ENCODE data around the gene PUDP.

Gene PUDP

DNA sequence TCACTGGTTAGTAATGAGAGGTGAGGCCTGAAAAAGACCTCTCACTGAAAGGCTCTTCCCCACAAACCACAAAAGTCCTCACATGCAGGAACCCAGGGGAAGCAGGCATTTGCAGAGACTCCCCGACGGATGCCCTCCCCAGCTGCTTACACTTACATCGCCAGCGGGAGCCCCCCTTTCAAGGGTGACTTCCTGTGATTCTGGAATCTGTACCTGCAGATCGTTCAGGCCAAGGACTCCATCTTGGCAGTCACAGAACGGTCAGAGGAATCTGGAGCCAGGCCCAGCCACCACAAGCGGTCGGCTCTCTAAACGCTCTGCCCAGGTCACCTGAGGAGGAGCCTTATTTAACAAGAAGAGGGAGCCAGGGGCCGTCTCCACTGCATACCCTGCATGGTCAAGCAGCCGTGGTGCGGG lies 71.7 kb downstream of the PUDP start:
- no CpG with 5 or more reads among the region's 12 CpGs for WGBS (ENCODE audit: insufficient coverage, insufficient read length)
- H3K27me3 ChIP-seq (ENCODE audit: control insufficient read depth, insufficient read depth, low read length), result no peaks in the 10 kb centered on the region
- H3K9me3 ChIP-seq (ENCODE audit: control insufficient read depth, insufficient read depth, low read length), result no peaks in the 10 kb centered on the region
- H3K4me3 ChIP-seq (ENCODE audit: low read length), result no peak overlapping the region
- no peaks in the 10 kb centered on the region for H3K36me3 ChIP-seq (ENCODE audit: control insufficient read depth, insufficient read depth, low read length)
- H3K27ac ChIP-seq (ENCODE audit: low read length), result no peak overlapping the region
- no peaks in the 10 kb centered on the region for H3K4me1 ChIP-seq (ENCODE audit: control insufficient read depth, insufficient read depth, low read length)
- no peak for DNase-seq (ENCODE audit: low read depth, low spot score)

DNA sequence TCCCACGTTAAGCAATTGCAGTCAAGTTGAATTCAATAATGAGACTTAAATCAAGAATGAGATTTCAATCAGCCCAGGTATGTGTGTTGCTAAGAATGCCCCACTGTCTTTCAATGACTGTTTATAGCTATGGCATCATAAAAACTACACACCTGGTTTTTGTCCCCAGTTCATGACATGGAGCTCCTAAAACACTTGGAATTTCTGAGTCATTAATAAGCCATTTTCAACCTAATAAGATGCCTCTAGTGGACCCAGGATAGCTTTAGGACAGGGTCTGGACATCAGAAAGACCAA lies 73.1 kb downstream of the PUDP start:
- Histone ChIP-seq H3K27me3 (ENCODE audit: control insufficient read depth, insufficient read depth, low read length) (no peaks in the 10 kb centered on the region), H3K36me3 (ENCODE audit: control insufficient read depth, insufficient read depth, low read length) (no peaks in the 10 kb centered on the region), H3K4me3 (ENCODE audit: low read length) (no peak overlapping the region), H3K27ac (ENCODE audit: low read length) (no peak overlapping the region), H3K9me3 (ENCODE audit: control insufficient read depth, insufficient read depth, low read length) (no peaks in the 10 kb centered on the region), H3K4me1 (ENCODE audit: control insufficient read depth, insufficient read depth, low read length) (no peaks in the 10 kb centered on the region)
- WGBS (ENCODE audit: insufficient coverage, insufficient read length), result no CpG with 5 or more reads among the region's 1 CpG
- DNase-seq (ENCODE audit: low read depth, low spot score), result no peak

DNA sequence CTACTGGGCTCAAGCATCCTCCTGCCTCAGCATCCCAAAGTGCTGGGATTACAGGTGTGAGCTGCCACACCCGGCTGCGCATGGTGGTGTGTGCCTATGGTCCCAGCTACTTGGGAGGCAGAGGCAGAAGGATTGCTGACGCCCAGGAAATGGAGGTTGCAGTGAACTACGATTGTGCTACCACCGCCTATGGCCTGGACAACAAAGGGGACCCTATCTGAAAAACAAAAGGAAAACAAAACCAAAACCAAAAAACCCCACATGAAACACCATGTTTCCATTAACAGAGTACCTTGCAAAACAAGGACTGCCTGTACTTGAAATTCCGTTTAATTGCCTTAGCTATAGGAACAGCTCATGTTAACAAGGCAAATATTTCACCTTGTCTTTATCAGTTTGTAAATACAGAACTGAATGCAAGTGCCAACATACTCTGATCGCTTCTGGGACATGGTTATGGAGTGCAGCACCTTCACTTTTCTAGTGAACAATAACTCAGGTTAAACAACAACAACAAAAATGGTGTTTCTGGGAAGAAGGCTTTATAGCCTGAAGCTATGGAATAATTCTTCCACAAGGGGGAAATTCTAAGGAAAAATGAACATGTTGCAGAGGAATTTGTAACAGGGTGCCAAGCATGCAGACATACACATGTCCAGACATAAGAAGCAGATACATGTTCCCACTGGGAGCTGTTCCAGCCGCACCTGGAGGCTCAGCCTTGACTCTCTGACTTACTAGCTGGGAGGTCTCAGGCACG lies 73.6 kb downstream of the PUDP start:
- Histone ChIP-seq H3K27ac (ENCODE audit: low read length) (no peak overlapping the region), H3K36me3 (ENCODE audit: control insufficient read depth, insufficient read depth, low read length) (no peaks in the 10 kb centered on the region), H3K4me1 (ENCODE audit: control insufficient read depth, insufficient read depth, low read length) (no peaks in the 10 kb centered on the region), H3K27me3 (ENCODE audit: control insufficient read depth, insufficient read depth, low read length) (no peaks in the 10 kb centered on the region), H3K9me3 (ENCODE audit: control insufficient read depth, insufficient read depth, low read length) (no peaks in the 10 kb centered on the region), H3K4me3 (ENCODE audit: low read length) (no peak overlapping the region)
- no CpG with 5 or more reads among the region's 9 CpGs for WGBS (ENCODE audit: insufficient coverage, insufficient read length)
- DNase-seq (ENCODE audit: low read depth, low spot score), result no peak

DNA sequence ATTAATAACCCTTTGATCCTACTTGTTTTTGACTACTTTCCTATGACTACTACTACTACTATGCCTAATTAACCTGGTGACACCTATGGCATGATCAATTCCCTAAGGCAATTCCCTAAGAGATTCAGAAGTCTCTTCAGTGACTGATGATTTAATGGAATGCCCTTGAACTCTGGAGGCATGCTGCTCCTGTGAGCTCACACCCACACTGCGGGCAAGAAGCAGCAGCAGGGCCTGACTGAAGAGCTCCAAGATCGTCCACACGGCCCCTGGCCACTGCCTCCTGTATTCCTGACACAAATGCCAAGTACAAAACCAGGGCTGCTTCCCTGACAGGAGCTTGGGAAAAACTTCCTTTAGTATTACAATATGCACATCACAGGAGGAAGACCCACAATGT lies 74.6 kb downstream of the PUDP start:
- Histone ChIP-seq H3K9me3 (ENCODE audit: control insufficient read depth, insufficient read depth, low read length) (no peaks in the 10 kb centered on the region), H3K36me3 (ENCODE audit: control insufficient read depth, insufficient read depth, low read length) (no peaks in the 10 kb centered on the region), H3K4me3 (ENCODE audit: low read length) (no peak overlapping the region), H3K27ac (ENCODE audit: low read length) (no peak overlapping the region), H3K27me3 (ENCODE audit: control insufficient read depth, insufficient read depth, low read length) (no peaks in the 10 kb centered on the region), H3K4me1 (ENCODE audit: control insufficient read depth, insufficient read depth, low read length) (no peaks in the 10 kb centered on the region)
- no CpG with 5 or more reads among the region's 3 CpGs for WGBS (ENCODE audit: insufficient coverage, insufficient read length)
- DNase-seq (ENCODE audit: low read depth, low spot score), result no peak

DNA sequence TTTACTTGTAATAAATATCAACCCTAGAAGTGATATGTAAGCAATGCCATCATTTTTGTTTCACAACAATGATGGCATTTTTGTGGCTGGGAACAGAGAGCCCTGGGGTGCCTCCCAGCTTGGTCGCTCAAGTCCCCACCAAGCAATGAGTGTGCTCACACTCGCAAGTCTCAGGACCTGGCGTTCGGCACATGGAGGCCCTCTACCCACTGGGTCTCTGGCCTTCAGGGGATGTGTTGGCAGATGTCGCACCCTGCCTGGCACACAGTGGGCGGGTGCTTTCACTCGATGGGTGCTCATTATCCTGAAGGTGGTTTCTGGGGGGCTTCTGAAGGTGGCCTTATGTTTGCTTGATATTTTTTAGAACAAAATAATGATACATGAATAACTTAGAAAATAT lies 75.1 kb downstream of the PUDP start:
- no peak overlapping the region for H3K27ac ChIP-seq (ENCODE audit: low read length)

DNA sequence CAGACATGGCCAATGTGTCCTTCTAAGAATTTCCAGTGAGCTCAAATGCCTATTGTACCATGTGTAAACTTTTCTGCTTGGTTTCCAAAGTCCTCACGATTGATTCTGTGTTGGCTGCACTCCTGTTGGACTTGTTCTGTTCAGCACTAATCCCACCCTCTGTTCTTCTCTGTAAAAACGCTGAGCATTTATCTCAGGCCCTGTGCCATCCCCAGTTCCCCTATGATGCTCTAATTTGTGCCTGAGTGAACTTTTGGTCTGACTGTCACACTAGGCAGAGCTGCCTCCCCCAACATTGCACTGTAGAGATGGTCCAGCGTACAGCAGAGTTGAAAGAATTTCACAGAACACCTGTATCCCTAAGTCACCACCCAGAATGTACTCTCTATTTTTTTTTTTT lies 76.6 kb downstream of the PUDP start:
- no peak overlapping the region for H3K27ac ChIP-seq (ENCODE audit: low read length)
- H3K36me3 ChIP-seq (ENCODE audit: control insufficient read depth, insufficient read depth, low read length), result no peaks in the 10 kb centered on the region
- H3K4me3 ChIP-seq (ENCODE audit: low read length), result no peak overlapping the region
- no peaks in the 10 kb centered on the region for H3K27me3 ChIP-seq (ENCODE audit: control insufficient read depth, insufficient read depth, low read length)
- no CpG with 5 or more reads among the region's 3 CpGs for WGBS (ENCODE audit: insufficient coverage, insufficient read length)
- H3K9me3 ChIP-seq (ENCODE audit: control insufficient read depth, insufficient read depth, low read length), result no peaks in the 10 kb centered on the region
- no peak for DNase-seq (ENCODE audit: low read depth, low spot score)
- no peaks in the 10 kb centered on the region for H3K4me1 ChIP-seq (ENCODE audit: control insufficient read depth, insufficient read depth, low read length)

More for the DNA sequence above, 75.1 kb downstream of the PUDP start:
- H3K4me3 ChIP-seq (ENCODE audit: low read length), result no peak overlapping the region
- H3K4me1 ChIP-seq (ENCODE audit: control insufficient read depth, insufficient read depth, low read length), result no peaks in the 10 kb centered on the region
- H3K36me3 ChIP-seq (ENCODE audit: control insufficient read depth, insufficient read depth, low read length), result no peaks in the 10 kb centered on the region
- H3K27me3 ChIP-seq (ENCODE audit: control insufficient read depth, insufficient read depth, low read length), result no peaks in the 10 kb centered on the region
- WGBS (ENCODE audit: insufficient coverage, insufficient read length), result no CpG with 5 or more reads among the region's 7 CpGs
- H3K9me3 ChIP-seq (ENCODE audit: control insufficient read depth, insufficient read depth, low read length), result no peaks in the 10 kb centered on the region
- DNase-seq (ENCODE audit: low read depth, low spot score), result no peak

DNA sequence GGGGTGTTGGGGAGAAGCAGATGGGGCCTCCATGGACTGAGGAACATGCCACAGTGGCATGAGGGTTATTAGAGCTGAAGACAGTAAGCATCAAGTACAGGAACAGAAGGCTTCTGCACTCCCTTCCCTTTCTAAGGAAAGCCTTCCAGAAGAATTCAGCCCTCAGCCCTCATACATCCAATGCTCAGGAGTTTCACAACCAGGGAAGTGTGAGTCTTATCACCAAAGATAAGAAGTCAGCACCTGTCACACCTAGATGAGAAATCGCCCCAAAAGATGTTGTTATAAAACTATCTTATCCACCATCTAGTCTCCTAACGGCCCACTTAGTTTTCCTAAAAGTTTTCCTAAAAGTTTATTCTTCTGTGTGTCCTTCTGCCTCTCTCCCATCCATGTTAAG lies 78.4 kb downstream of the PUDP start:
- no peak overlapping the region for H3K4me3 ChIP-seq (ENCODE audit: low read length)
- WGBS (ENCODE audit: insufficient coverage, insufficient read length), result no CpG with 5 or more reads among the region's 2 CpGs
- H3K9me3 ChIP-seq (ENCODE audit: control insufficient read depth, insufficient read depth, low read length), result no peaks in the 10 kb centered on the region
- no peak for DNase-seq (ENCODE audit: low read depth, low spot score)
- H3K36me3 ChIP-seq (ENCODE audit: control insufficient read depth, insufficient read depth, low read length), result no peaks in the 10 kb centered on the region
- no peak overlapping the region for H3K27ac ChIP-seq (ENCODE audit: low read length)
- no peaks in the 10 kb centered on the region for H3K4me1 ChIP-seq (ENCODE audit: control insufficient read depth, insufficient read depth, low read length)
- no peaks in the 10 kb centered on the region for H3K27me3 ChIP-seq (ENCODE audit: control insufficient read depth, insufficient read depth, low read length)

DNA sequence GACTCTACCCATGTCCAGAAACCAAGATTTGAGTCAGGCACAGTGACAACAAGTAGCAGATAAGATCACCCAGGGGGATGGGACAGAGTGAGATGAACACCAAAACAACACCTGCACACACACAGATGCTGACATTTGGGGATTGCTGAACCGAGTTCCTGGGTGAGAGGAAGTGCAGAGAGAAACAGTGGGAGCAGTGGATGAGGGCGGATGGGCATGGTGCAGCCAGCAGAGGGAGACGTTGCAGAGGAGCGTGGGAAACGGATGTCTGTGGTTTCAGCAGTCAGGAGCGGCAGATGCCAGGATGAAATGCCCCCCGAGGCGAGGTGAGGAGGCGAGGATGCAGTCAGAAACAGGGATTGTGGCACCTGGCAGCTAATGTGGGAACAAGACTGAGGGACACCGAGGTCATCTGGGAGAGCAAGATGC lies 79.0 kb downstream of the PUDP start:
- Histone ChIP-seq H3K9me3 (ENCODE audit: control insufficient read depth, insufficient read depth, low read length) (no peaks in the 10 kb centered on the region), H3K27me3 (ENCODE audit: control insufficient read depth, insufficient read depth, low read length) (no peaks in the 10 kb centered on the region), H3K4me3 (ENCODE audit: low read length) (no peak overlapping the region), H3K27ac (ENCODE audit: low read length) (no peak overlapping the region), H3K36me3 (ENCODE audit: control insufficient read depth, insufficient read depth, low read length) (no peaks in the 10 kb centered on the region), H3K4me1 (ENCODE audit: control insufficient read depth, insufficient read depth, low read length) (no peaks in the 10 kb centered on the region)
- WGBS (ENCODE audit: insufficient coverage, insufficient read length), result no CpG with 5 or more reads among the region's 10 CpGs
- DNase-seq (ENCODE audit: low read depth, low spot score), result no peak

DNA sequence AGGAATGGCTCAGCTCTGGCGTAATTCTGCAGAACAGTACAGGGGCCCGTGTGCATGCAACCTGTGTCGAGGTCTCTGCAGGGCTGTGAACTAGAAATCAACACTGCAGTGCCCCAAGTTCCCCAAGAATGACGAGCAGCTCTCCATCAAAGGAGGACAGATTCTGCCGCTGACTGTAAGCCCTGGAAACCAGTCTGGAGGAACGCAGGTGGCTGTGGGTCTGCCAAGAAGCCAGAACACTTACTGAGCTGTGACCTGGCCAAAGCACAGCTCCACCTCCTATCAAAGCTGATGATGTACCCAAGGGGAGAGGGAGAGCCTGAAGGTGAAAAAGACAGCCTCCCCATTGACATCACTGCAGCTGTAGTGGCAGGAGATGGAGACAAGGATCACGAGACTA lies 80.7 kb downstream of the PUDP start:
- no peak overlapping the region for H3K27ac ChIP-seq (ENCODE audit: low read length)
- no peak overlapping the region for H3K4me3 ChIP-seq (ENCODE audit: low read length)
- no peaks in the 10 kb centered on the region for H3K4me1 ChIP-seq (ENCODE audit: control insufficient read depth, insufficient read depth, low read length)
- no peaks in the 10 kb centered on the region for H3K27me3 ChIP-seq (ENCODE audit: control insufficient read depth, insufficient read depth, low read length)
- no peak for DNase-seq (ENCODE audit: low read depth, low spot score)
- WGBS (ENCODE audit: insufficient coverage, insufficient read length), result no CpG with 5 or more reads among the region's 7 CpGs
- no peaks in the 10 kb centered on the region for H3K9me3 ChIP-seq (ENCODE audit: control insufficient read depth, insufficient read depth, low read length)
- H3K36me3 ChIP-seq (ENCODE audit: control insufficient read depth, insufficient read depth, low read length), result no peaks in the 10 kb centered on the region

DNA sequence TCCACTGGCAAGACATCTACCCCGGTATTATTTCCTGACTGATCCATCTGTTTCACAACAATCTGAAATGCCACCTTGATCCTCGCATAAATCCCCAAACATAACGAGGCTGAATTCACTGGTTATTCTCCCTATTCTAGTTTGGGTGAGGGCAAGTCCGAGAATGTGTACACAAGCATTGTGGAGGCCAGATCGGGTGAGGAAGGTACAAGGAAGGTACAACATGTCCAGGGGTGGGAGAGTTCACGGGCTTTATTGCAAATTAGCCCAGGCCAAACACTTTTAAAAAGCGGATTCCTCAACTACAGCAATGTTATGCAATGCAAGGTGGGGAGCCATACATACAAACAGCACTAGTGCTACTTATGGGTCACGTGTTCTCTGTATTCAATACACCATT lies 82.5 kb downstream of the PUDP start:
- no peaks in the 10 kb centered on the region for H3K4me1 ChIP-seq (ENCODE audit: control insufficient read depth, insufficient read depth, low read length)
- no peaks in the 10 kb centered on the region for H3K36me3 ChIP-seq (ENCODE audit: control insufficient read depth, insufficient read depth, low read length)
- no CpG with 5 or more reads among the region's 8 CpGs for WGBS (ENCODE audit: insufficient coverage, insufficient read length)
- H3K27me3 ChIP-seq (ENCODE audit: control insufficient read depth, insufficient read depth, low read length), result no peaks in the 10 kb centered on the region
- DNase-seq (ENCODE audit: low read depth, low spot score), result no peak
- H3K27ac ChIP-seq (ENCODE audit: low read length), result no peak overlapping the region
- no peaks in the 10 kb centered on the region for H3K9me3 ChIP-seq (ENCODE audit: control insufficient read depth, insufficient read depth, low read length)
- no peak overlapping the region for H3K4me3 ChIP-seq (ENCODE audit: low read length)

DNA sequence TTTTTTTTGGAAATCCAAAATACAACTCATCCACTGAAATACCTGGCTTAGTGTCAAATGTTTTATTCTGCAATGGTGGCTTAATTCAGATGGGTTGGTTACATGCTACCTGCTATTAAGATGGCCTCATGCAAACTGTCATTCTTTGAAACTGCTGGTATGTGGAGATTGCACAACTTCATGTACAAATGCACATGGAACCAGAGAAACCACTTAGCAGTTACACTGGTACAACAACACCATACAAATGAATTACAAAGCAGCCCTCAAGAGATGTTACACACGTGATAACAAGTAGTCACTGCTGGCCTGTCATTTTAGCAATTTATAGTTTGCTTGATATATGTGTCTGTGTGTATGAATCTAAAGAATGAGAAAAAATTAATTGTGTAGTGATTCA lies 85.0 kb downstream of the PUDP start:
- no peaks in the 10 kb centered on the region for H3K4me1 ChIP-seq (ENCODE audit: control insufficient read depth, insufficient read depth, low read length)
- no CpG with 5 or more reads among the region's 1 CpG for WGBS (ENCODE audit: insufficient coverage, insufficient read length)
- H3K4me3 ChIP-seq (ENCODE audit: low read length), result no peak overlapping the region
- H3K36me3 ChIP-seq (ENCODE audit: control insufficient read depth, insufficient read depth, low read length), result no peaks in the 10 kb centered on the region
- H3K27ac ChIP-seq (ENCODE audit: low read length), result no peak overlapping the region
- no peaks in the 10 kb centered on the region for H3K27me3 ChIP-seq (ENCODE audit: control insufficient read depth, insufficient read depth, low read length)
- no peaks in the 10 kb centered on the region for H3K9me3 ChIP-seq (ENCODE audit: control insufficient read depth, insufficient read depth, low read length)
- DNase-seq (ENCODE audit: low read depth, low spot score), result no peak

Data from iPS DF 6.9 (cell line).